MM.1S (cell line): ENCODE results near the gene DPYSL5.

Experiments used
- DNase-seq: peaks from one replicate; pipeline ENCODE4 v3.0.0-alpha.2; 2015
- H2AFZ ChIP-seq: fragments of 300-600 bp; sonication (generic); 2 replicates; pipeline ENCODE4 v1.6.0; 2016; ENCODE audit warnings: antibody characterized with exemption, low read length
- H3F3A ChIP-seq: fragments of 300-600 bp; sonication (generic); 2 replicates; pipeline ENCODE4 v1.6.1; 2016; ENCODE audit warnings: mild to moderate bottlenecking, antibody characterized with exemption, low read length, moderate library complexity, mixed read lengths; ENCODE audit not compliant: insufficient read depth
- H3K27ac ChIP-seq: fragments of 300-600 bp; sonication (generic); 2 replicates; pipeline ENCODE4 v1.5.1; 2016; ENCODE audit warnings: mild to moderate bottlenecking, low read length
- H3K27me3 ChIP-seq: fragments of 300-600 bp; sonication (generic); replicated peaks from 2 replicates; pipeline ENCODE4 v1.6.0; 2016; ENCODE audit warnings: low read length; ENCODE audit not compliant: insufficient read depth
- H3K36me3 ChIP-seq: fragments of 300-600 bp; sonication (generic); replicated peaks from 2 replicates; pipeline ENCODE4 v1.6.1; 2016; ENCODE audit warnings: mild to moderate bottlenecking, low read length, mixed read lengths; ENCODE audit not compliant: insufficient read depth
- H3K4me1 ChIP-seq: fragments of 300-600 bp; sonication (generic); 2 replicates; pipeline ENCODE4 v1.6.1; 2016; ENCODE audit warnings: low read length, mixed read lengths
- H3K4me2 ChIP-seq: fragments of 300-600 bp; sonication (generic); 2 replicates; pipeline ENCODE4 v1.6.0; 2016; ENCODE audit warnings: low read depth, low read length
- H3K4me3 ChIP-seq: fragments of 300-600 bp; sonication (generic); 2 replicates; pipeline ENCODE4 v1.5.1; 2016; ENCODE audit warnings: low read length, mixed read lengths
- H3K79me2 ChIP-seq: fragments of 300-600 bp; sonication (generic); 2 replicates; pipeline ENCODE4 v1.6.1; 2016; ENCODE audit warnings: mixed run types, low read length, mixed read lengths
- H3K9ac ChIP-seq: fragments of 300-600 bp; sonication (generic); 2 replicates; pipeline ENCODE4 v1.6.1; 2016; ENCODE audit warnings: low read length, mixed read lengths
- H3K9me2 ChIP-seq: fragments of 300-600 bp; sonication (generic); replicated peaks from 2 replicates; pipeline ENCODE4 v1.6.1; 2016; ENCODE audit warnings: mild to moderate bottlenecking, low read length, mixed read lengths; ENCODE audit not compliant: insufficient read depth
- H3K9me3 ChIP-seq: fragments of 300-600 bp; sonication (generic); replicated peaks from 2 replicates; pipeline ENCODE4 v1.6.1; 2016; ENCODE audit warnings: mild to moderate bottlenecking, low read length, mixed read lengths; ENCODE audit not compliant: insufficient read depth
- H4K20me1 ChIP-seq: fragments of 300-600 bp; sonication (generic); 2 replicates; pipeline ENCODE4 v1.6.1; 2016; ENCODE audit warnings: mild to moderate bottlenecking, low read length, moderate library complexity, mixed read lengths; ENCODE audit not compliant: insufficient read depth
- EZH2 ChIP-seq: fragments of 300-600 bp; sonication (generic); optimal IDR thresholded peaks from 2 replicates; pipeline ENCODE3; 2017; ENCODE audit warnings: low read depth, mild to moderate bottlenecking, antibody characterized with exemption, low read length, mixed read lengths
- EZH2phosphoT487 ChIP-seq: fragments of 300-600 bp; sonication (generic); IDR thresholded peaks from 2 replicates; pipeline ENCODE4 v1.6.1; 2018; ENCODE audit warnings: antibody characterized with exemption, low read length
- TF ChIP-seq, protein P1 (sequence below): fragments of 300-600 bp; sonication (generic); IDR thresholded peaks from 2 replicates; pipeline ENCODE4 v1.5.1; 2016; ENCODE audit warnings: antibody characterized with exemption, low read length, mixed read lengths

Gene DPYSL5

DNA sequence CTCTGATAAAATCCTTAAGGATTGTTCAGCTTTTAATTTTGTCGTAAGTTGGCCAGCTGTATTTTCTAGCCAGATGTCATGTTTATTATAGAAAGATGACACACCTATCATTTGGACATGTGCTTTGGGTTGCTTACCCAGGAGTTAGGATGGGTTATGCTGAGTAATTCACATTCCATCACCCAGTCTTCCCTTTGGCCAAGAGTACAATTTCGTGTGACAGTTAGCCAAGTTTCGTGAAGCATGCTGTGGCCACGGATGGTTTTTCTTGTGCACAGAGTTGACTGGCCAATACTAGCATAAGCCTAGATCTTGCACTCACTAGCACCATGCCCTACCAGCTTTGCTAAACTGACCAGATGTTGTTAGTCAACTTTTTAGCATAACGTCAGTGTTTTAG is 128.3 kb downstream of the DPYSL5 start:
- H3K9me2 ChIP-seq, result no peaks in the 10 kb centered on the region
- no peaks in the 10 kb centered on the region for H4K20me1 ChIP-seq
- H3K36me3 ChIP-seq, result no peaks in the 10 kb centered on the region
- TF ChIP-seq EZH2 (no peak), EZH2phosphoT487 (no peak)
- TF ChIP-seq, protein P1, sequence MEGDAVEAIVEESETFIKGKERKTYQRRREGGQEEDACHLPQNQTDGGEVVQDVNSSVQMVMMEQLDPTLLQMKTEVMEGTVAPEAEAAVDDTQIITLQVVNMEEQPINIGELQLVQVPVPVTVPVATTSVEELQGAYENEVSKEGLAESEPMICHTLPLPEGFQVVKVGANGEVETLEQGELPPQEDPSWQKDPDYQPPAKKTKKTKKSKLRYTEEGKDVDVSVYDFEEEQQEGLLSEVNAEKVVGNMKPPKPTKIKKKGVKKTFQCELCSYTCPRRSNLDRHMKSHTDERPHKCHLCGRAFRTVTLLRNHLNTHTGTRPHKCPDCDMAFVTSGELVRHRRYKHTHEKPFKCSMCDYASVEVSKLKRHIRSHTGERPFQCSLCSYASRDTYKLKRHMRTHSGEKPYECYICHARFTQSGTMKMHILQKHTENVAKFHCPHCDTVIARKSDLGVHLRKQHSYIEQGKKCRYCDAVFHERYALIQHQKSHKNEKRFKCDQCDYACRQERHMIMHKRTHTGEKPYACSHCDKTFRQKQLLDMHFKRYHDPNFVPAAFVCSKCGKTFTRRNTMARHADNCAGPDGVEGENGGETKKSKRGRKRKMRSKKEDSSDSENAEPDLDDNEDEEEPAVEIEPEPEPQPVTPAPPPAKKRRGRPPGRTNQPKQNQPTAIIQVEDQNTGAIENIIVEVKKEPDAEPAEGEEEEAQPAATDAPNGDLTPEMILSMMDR, result no peak
- no peak overlapping the region for H3K4me3 ChIP-seq
- H3K27ac ChIP-seq, result no peak overlapping the region
- no peaks in the 10 kb centered on the region for H3K79me2 ChIP-seq
- H3K9ac ChIP-seq, result no peak overlapping the region
- H2AFZ ChIP-seq, result no peak overlapping the region
- no peak overlapping the region for H3K4me2 ChIP-seq
- no peaks in the 10 kb centered on the region for H3F3A ChIP-seq
- H3K9me3 ChIP-seq, result no peaks in the 10 kb centered on the region
- H3K27me3 ChIP-seq, result no peaks in the 10 kb centered on the region
- H3K4me1 ChIP-seq, result no peaks in the 10 kb centered on the region
- DNase-seq, result no peak

DNA sequence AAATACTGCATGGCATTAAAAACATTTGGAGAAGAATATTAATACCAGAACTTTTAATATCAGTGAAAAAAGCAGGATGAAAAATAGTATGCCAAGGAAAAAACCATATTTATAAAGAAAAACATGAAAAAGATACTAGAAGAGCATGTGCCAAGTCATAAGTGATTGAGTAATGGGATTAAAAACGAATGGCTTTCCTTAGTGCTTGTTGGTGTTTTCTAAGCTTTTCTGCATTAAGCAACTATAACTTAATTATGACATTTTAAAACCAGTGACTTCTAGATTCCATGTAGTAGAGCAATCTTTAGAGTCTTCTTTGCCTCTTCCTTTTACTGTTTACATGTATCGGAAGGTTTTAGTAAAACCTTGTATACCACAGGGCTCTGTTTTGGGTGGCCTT is 129.1 kb downstream of the DPYSL5 start:
- no peaks in the 10 kb centered on the region for H3K36me3 ChIP-seq
- H3K9me3 ChIP-seq, result no peaks in the 10 kb centered on the region
- H2AFZ ChIP-seq, result no peak overlapping the region
- no peaks in the 10 kb centered on the region for H3K27me3 ChIP-seq
- no peaks in the 10 kb centered on the region for H4K20me1 ChIP-seq
- H3K27ac ChIP-seq, result no peak overlapping the region
- H3K4me3 ChIP-seq, result no peak overlapping the region
- no peak overlapping the region for H3K4me2 ChIP-seq
- no peaks in the 10 kb centered on the region for H3K79me2 ChIP-seq
- no peak overlapping the region for H3K9ac ChIP-seq
- H3K4me1 ChIP-seq, result no peaks in the 10 kb centered on the region
- DNase-seq, result no peak
- no peaks in the 10 kb centered on the region for H3F3A ChIP-seq
- TF ChIP-seq, protein P1, result no peak
- TF ChIP-seq EZH2 (no peak), EZH2phosphoT487 (no peak)
- H3K9me2 ChIP-seq, result no peaks in the 10 kb centered on the region

DNA sequence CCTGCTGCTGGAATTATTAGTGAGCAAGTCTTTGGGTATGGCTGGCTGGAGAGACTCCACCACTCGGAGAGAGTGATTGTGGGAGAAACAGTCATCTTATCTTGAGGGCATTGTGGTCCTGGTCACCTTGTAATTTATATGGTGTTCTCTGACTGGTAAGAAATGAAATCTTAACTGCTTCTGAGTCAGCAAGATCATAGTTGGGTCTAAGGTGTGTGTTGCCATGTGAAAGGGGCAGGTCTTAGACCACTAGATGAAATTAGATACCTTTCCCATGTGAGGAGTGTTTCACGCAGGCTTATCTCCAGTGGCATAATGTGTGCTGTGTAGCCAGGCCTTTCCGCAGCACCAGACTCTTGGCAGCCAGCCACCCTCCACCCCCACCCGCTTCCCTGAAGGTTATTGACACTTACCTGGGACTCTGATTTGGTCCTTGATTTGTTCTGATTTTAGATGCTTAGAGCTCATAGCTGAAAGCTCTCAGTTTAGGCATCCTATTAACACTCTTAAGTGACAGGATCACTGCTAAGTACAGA is 130.2 kb downstream of the DPYSL5 start:
- Histone ChIP-seq H3K4me1 (no peaks in the 10 kb centered on the region), H3K4me2 (no peak overlapping the region), H3K9ac (no peak overlapping the region), H3K9me3 (no peaks in the 10 kb centered on the region), H3K27me3 (no peaks in the 10 kb centered on the region), H2AFZ (no peak overlapping the region), H3K27ac (no peak overlapping the region), H3K36me3 (no peaks in the 10 kb centered on the region), H3K79me2 (no peaks in the 10 kb centered on the region), H3K4me3 (no peak overlapping the region), H3K9me2 (no peaks in the 10 kb centered on the region), H3F3A (no peaks in the 10 kb centered on the region), H4K20me1 (no peaks in the 10 kb centered on the region)
- no peak for DNase-seq
- TF ChIP-seq EZH2phosphoT487, result no peak
- TF ChIP-seq, protein P1, result no peak
